Measurements from ENCODE around the gene JAG2.

- TF ChIP-seq ZNF274 (IDR thresholded peaks at IDR 0.05; ENCODE audit: low read depth, low read length) (no peak), YY1 (IDR thresholded peaks at IDR 0.05; ENCODE audit: insufficient read depth, insufficient read length) (no peak)
Measured at GRCh38 chr14:105185973-105186372, 17.4 kb upstream of the JAG2 start.
